Kidney (tissue), 14 donors: ENCODE measurements around the gene EML5. TPM values are rescaled to one million over a fixed set of nuclear protein-coding genes. Genes with fewer than 3 reads are reported as not detected.

Experiments
- DNase-seq, 5 donors: peaks; one replicate each; pipeline ENCODE4 v3.0.0-alpha.2; 2013 to 2020
- FAIRE-seq: peaks from 2 replicates; lab custom pipeline; 2012; peaks lifted over from hg19 to GRCh38; lab: Jason Lieb, UNC
- H3K27ac ChIP-seq, 2 donors: one replicate each; pipeline ENCODE4 v1.7.0; 2013; ENCODE audit warnings: low read depth in 2 of 2, low read length in 2 of 2, inconsistent platforms in 1 of 2
- H3K27me3 ChIP-seq: one replicate; pipeline ENCODE4 v1.7.1; 2013; ENCODE audit warnings: low read length, inconsistent platforms; ENCODE audit not compliant: control insufficient read depth, insufficient read depth
- H3K36me3 ChIP-seq, 3 donors: one replicate each; pipeline versions ENCODE4 v1.7.0 to v1.7.1; 2013; ENCODE audit warnings: low read length in 3 of 3, control low read depth in 1 of 3, inconsistent platforms in 1 of 3; ENCODE audit not compliant: insufficient read depth in 3 of 3, control insufficient read depth in 2 of 3
- H3K4me1 ChIP-seq, 3 donors: one replicate each; pipeline versions ENCODE4 v1.7.0 to v1.7.1; 2013; ENCODE audit warnings: low read length in 3 of 3, inconsistent platforms in 1 of 3, low read depth in 1 of 3; ENCODE audit not compliant: control insufficient read depth in 2 of 3, insufficient read depth in 2 of 3
- H3K4me3 ChIP-seq, 3 donors: one replicate each; pipeline versions ENCODE4 v1.7.0 to v1.8.1; 2013; ENCODE audit warnings: low read length in 3 of 3, control low read depth in 1 of 3, inconsistent platforms in 1 of 3
- H3K9ac ChIP-seq, 3 donors: one replicate each; pipeline versions ENCODE4 v1.7.0 to v1.7.1; 2013; ENCODE audit warnings: low read length in 3 of 3, control low read depth in 1 of 3, inconsistent platforms in 1 of 3
- H3K9me3 ChIP-seq, 3 donors: one replicate each; pipeline versions ENCODE4 v1.7.0 to v1.7.1; 2013; ENCODE audit warnings: low read length in 3 of 3, control low read depth in 1 of 3, inconsistent platforms in 1 of 3; ENCODE audit not compliant: control insufficient read depth in 2 of 3, insufficient read depth in 1 of 3
- CTCF ChIP-seq: IDR thresholded peaks from 3 replicates; pipeline ENCODE4 v1.5.1; 2012; ENCODE audit warnings: mild to moderate bottlenecking, moderate library complexity, borderline replicate concordance; ENCODE audit not compliant: insufficient read depth; ENCODE audit errors: extremely low read depth
- intact Hi-C: fragments of 100-400 bp; cut with DNase I; formaldehyde crosslinking; loops from one replicate; pipeline ENCODE4 v1.11.1; 2022
- polyA plus RNA-seq: library from polyadenylated mRNA; stranded (reverse); fragments of 350-450 nt; fragmentation: Illumina TruSeq; extraction: RNeasy Lipid Tissue Mini Kit (QIAGEN cat#74804); gene quantifications from one replicate; pipeline ENCODE4 v1.2.3, GENCODE V29; 2014; ENCODE audit warnings: low read depth, low replicate concordance; ENCODE audit not compliant: insufficient read depth
- total RNA-seq: library from RNA; stranded (reverse); fragmentation: NEBNext Ultra II Directional; extraction: Animal tissue kit (Norgen Biotek cat#: 25700); gene quantifications from one replicate; pipeline ENCODE4 v1.2.1, GENCODE V29; 2021
- donor health status: control.
- donor health status: control.
- donor health status: control.
- donor health status: control.
- donor health status: control.
- donor health status: DM: yes; HTN: yes; CAD: no.
- donor health status: Normal renal cell carcinoma (clear cell type).

Gene EML5
- total and polyA plus RNA-seq, 2 donors from 2014 or later = 0.26 to 2.8 TPM

DNA sequence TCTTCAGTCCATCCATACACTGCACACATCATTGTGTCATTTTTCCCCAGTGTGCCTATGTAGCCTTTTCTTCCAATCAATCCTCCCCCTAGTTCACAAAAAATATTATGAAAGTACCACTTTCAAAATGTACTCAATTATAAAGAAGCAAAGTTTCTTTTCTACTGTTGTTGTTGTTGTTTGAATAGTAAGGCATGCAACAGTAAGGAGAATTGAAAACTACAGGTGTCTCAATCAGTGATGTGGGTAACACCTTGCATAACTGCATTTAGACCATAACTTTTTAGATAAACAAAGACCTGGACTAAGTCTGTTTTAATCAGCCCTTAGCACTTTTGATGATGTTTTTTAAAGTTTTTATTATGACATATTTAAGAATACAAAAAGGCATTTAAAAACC lies 104.4 kb downstream of the EML5 start:
- no peaks in the 10 kb centered on the region for H3K36me3 ChIP-seq
- no peak for DNase-seq
- no peak overlapping the region for H3K9ac ChIP-seq
- no peak for TF ChIP-seq CTCF
- intact Hi-C loops = no loop called here
- H3K27ac ChIP-seq = no peak overlapping the region
- FAIRE-seq = no peak
- H3K4me3 ChIP-seq = no peak overlapping the region
- no peaks in the 10 kb centered on the region for H3K27me3 ChIP-seq
- H3K4me1 ChIP-seq = no peaks in the 10 kb centered on the region
- no peaks in the 10 kb centered on the region for H3K9me3 ChIP-seq

DNA sequence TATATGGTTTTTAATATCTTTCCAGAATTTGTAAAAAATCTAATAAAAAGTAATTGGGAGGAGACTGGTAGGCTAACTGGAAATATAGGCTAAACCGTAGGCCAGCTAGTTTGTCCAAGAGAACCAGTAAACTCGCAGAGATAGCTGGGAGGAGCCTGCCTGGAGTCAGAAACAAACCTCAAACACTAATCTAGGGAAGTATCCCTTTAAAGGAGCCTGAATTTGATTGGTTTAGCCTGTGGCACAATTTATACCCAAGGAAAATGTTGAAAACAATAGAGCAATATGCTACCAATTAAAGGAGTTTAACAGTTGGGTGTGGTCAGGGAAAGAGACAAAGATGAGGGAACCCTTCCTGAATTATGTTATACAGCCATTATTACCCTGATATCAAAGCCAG lies 109.6 kb downstream of the EML5 start:
- H3K4me3 ChIP-seq = no peak overlapping the region
- H3K4me1 ChIP-seq = no peaks in the 10 kb centered on the region

DNA sequence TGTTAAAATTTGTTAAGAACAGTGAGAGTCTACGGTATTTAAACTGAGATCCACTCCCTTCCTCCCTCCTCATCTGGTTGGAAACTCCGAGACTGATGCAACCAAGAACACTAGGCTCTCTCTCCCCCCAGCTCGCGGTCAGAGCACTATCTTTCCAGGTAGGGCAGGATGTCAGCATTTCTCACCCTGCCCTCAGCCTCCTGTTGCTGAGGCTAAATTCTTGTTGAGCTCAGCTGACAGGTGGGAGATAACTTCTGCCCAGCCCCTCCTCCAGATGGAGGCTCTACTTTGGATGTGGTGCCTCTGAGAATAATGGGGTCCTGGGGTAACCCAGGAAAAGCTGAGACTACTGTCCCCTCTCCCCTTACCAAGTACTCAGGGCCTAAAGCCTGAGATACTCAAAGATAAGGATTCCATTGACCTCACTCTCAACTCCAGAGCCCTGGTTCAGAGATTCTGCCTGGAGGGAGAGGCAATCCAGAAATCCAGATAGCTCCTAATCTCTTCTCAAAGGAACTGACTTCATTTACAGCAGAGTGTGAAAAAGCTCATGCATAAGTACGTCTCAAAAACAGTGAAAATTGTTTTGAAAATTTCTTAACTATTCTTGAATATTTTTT lies 110.1 kb downstream of the EML5 start:
- no peak overlapping the region for H3K27ac ChIP-seq
- intact Hi-C loops = no loop called here
- DNase-seq (no peak), FAIRE-seq (no peak)
- no peak overlapping the region for H3K4me3 ChIP-seq
- no peak overlapping the region for H3K9ac ChIP-seq
- no peaks in the 10 kb centered on the region for H3K27me3 ChIP-seq
- no peak for TF ChIP-seq CTCF
- no peaks in the 10 kb centered on the region for H3K4me1 ChIP-seq
- H3K36me3 ChIP-seq = no peaks in the 10 kb centered on the region
- no peaks in the 10 kb centered on the region for H3K9me3 ChIP-seq

More for the DNA sequence above, 109.6 kb downstream of the EML5 start:
- H3K36me3 ChIP-seq = no peaks in the 10 kb centered on the region
- H3K27me3 ChIP-seq = no peaks in the 10 kb centered on the region
- no peak overlapping the region for H3K27ac ChIP-seq
- intact Hi-C loops = no loop called here
- no peaks in the 10 kb centered on the region for H3K9me3 ChIP-seq
- DNase-seq = no peak
- H3K9ac ChIP-seq = no peak overlapping the region
- no peak for FAIRE-seq
- TF ChIP-seq CTCF = no peak
